Measurements from ENCODE around the gene KCTD1. TPM values are rescaled to one million over a fixed set of nuclear protein-coding genes. Genes with fewer than 3 reads are reported as not detected.

KCTD1 gene
- total RNA-seq, 2 experiments from 2014 or later: 3.2 to 4.2 TPM

DNA sequence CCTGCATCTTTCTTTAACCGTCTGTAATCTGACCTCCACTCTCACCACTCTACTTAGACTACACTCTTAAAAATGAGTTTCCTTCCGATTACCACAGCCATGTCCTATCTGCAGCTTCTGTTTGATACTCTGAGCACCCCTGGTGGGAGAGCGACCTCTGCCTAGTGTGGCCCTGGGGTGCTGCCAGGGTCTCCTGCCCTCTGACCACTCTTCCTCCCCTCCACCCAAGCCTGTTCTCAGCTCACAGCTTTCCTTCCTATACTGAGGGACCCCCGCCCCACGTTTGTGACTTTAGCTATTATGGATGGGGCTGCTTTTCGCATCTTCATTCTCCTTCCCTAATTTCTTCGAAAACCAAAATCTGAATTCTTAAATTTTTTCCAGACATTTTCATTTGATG is 132.7 kb downstream of the KCTD1 start:
- Mint-ChIP-seq H3K36me3 (ENCODE audit: low read depth) (peaks cover 1% of the 10 kb centered on the region), H3K27ac (no peak overlapping the region), H3K4me3 (no peak overlapping the region), H3K4me1 (no peaks in the 10 kb centered on the region), H3K27me3 (no peaks in the 10 kb centered on the region), H3K9me3 (ENCODE audit: low read depth) (no peaks in the 10 kb centered on the region)
- no peak for ATAC-seq
- DNase-seq: no peak
- ChIA-PET CTCF (no interaction called here), POLR2A (no interaction called here)
- intact Hi-C loops (cut with DNase I, micrococcal nuclease): no loop called here

DNA sequence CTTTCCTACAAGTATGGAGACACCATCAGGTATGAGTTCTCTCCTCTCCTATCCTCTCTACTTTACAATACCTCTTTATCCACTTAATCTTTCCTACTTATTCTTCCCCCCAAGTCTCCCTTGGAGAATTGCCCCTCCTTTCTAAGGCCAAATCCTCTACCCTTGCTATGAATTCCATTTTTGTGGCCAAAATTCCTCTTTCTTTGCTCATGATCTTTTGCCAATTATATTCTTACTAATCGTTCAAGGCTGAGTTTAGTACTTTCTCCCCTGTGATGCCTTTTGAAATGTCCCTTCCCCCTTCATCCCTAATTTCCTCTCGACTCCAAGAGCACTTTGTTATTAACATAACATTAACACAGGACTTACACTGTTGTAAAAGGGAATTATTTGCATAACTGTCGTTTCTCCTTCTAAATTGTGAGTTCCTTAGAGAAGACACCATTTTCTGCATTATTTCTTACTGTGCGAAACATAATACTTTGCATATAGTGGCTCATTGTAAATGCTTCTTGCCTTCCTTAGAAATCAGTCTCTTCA is 133.4 kb downstream of the KCTD1 start:
- H3K4me3 Mint-ChIP-seq: no peak overlapping the region
- DNase-seq: no peak
- no peak overlapping the region for H3K27ac Mint-ChIP-seq
- intact Hi-C loops (cut with DNase I, micrococcal nuclease): no loop called here
- no peak for ATAC-seq
- H3K9me3 Mint-ChIP-seq (ENCODE audit: low read depth): no peaks in the 10 kb centered on the region
- H3K27me3 Mint-ChIP-seq: no peaks in the 10 kb centered on the region
- H3K36me3 Mint-ChIP-seq (ENCODE audit: low read depth): no peaks in the 10 kb centered on the region
- no peaks in the 10 kb centered on the region for H3K4me1 Mint-ChIP-seq
- ChIA-PET POLR2A (no interaction called here), CTCF (no interaction called here)

DNA sequence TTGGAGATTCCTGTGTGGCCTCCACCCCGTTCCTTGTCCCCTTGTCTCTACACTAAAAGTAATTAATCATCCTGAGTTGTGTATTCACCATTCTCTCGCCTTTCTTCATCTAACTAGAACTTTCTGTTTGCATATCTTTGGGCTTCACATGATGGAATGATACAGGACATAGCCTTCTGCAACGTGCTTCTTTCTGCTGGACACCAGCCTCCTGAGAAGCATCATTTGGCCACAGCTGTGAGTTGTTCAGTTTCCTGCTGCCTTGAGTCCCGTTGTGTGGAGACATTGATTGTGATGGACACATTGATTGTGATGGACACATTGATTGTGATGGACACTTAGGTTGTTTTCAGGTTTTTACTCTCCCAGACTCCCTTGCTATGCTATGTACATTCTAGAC is 139.3 kb downstream of the KCTD1 start:
- no peak overlapping the region for H3K4me3 Mint-ChIP-seq
- POLR2A ChIA-PET: no interaction called here
- no peak overlapping the region for H3K27ac Mint-ChIP-seq
- no peaks in the 10 kb centered on the region for H3K36me3 Mint-ChIP-seq (ENCODE audit: low read depth)
- DNase-seq (no peak), ATAC-seq (no peak)
- intact Hi-C loops (cut with DNase I, micrococcal nuclease): loop anchor here in 1 of 2 experiments (5.0 kb wide), 1 partner anchor 238 kb away; no protein-coding TSS in a partner anchor
- no peaks in the 10 kb centered on the region for H3K27me3 Mint-ChIP-seq
- H3K4me1 Mint-ChIP-seq: no peaks in the 10 kb centered on the region
- CTCF ChIA-PET: interaction anchor here (2.6 kb wide), 1 partner anchor 25 kb away, joined by 11 read pairs; no protein-coding TSS in a partner anchor
- no peaks in the 10 kb centered on the region for H3K9me3 Mint-ChIP-seq (ENCODE audit: low read depth)

DNA sequence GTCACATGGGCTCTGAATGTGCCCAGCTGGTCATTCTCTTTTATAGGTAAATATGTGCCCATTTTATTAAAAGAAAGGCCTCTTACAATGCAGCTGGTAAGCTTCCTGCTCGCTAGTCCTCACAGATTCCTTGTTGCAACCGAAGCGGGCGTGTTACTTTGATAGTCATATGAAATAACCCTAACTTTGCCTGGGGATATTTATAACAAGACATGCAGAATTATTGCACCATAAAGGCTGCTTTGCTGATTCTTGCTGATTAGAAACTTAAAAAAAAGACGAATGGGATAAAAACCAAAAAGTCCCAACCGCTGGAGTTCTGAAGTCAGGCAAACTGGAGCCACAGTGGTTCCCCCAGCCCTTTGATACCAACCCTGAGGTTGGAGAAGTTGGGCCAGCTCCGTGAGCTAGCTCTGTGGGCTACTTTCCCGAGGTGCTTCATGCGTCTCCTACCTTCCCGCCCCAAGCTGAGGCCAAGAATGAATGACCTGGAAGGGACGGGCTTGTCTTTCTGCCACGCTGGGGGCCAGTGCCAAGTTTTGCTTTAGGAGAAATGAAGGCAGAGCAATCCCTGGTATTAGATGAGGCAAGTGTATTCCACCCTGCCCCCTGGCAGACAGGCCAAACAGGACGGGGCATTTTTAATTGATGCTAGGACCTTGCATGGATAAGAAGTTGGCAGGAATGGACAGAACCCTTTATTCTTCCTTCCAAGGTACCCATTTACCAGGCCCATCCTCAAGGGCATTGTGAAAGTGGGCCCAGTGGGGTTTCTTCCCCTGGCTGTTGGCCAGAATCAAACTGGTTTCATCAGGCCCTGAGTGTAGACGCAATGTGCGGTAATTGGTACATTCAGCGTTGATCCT is 140.4 kb downstream of the KCTD1 start:
- ChIA-PET POLR2A (interaction anchor here (0.7 kb wide), 1 partner anchor 73 kb away, joined by 3 read pairs; no protein-coding TSS in a partner anchor), CTCF (interaction anchor here (2.6 kb wide), 1 partner anchor 24 kb away, joined by 11 read pairs; no protein-coding TSS in a partner anchor)
- no peaks in the 10 kb centered on the region for H3K4me1 Mint-ChIP-seq
- no peaks in the 10 kb centered on the region for H3K36me3 Mint-ChIP-seq (ENCODE audit: low read depth)
- no peaks in the 10 kb centered on the region for H3K27me3 Mint-ChIP-seq
- ATAC-seq (no peak), DNase-seq (no peak)
- no peak overlapping the region for H3K27ac Mint-ChIP-seq
- H3K4me3 Mint-ChIP-seq: no peak overlapping the region
- H3K9me3 Mint-ChIP-seq (ENCODE audit: low read depth): no peaks in the 10 kb centered on the region
- intact Hi-C loops (cut with DNase I, micrococcal nuclease): loop anchor here in 1 of 2 experiments (5.0 kb wide), 1 partner anchor 239 kb away; no protein-coding TSS in a partner anchor

DNA sequence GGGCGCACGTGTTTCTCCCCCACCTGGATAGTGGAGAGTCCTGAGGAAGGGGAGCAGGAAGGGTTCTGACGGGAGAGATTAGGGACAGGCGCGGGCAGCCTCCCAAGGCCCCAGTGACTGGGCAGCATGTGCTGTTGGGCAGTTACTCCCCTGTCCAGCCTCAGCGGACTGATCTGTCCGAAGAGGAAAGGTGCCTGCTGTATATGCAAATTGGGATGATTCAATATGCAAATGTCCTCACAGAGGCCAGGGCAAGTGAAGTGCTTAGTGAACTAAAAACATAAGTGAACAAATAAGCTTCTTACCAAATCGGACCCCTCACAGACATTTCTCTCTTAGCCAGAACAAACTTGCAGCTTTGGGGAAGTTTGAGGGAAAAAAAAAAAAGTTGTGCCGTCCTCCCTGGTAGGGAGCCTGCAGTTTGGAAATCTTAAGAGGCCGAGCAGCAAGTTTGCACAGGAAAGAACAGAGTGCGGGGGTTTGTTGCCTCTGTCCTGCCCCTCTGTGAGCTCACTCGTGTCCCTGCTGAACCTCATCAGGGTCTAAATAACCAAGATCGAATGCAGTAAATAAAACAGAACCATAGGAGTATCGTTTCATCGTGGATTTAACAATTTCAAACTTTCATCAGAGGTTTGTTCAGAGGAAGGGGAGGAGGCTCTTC is 141.4 kb downstream of the KCTD1 start:
- Mint-ChIP-seq H3K36me3 (ENCODE audit: low read depth) (no peaks in the 10 kb centered on the region), H3K4me1 (no peaks in the 10 kb centered on the region), H3K4me3 (no peak overlapping the region), H3K9me3 (ENCODE audit: low read depth) (no peaks in the 10 kb centered on the region), H3K27me3 (no peaks in the 10 kb centered on the region), H3K27ac (no peak overlapping the region)
- ATAC-seq (no peak), DNase-seq (no peak)
- ChIA-PET CTCF (interaction anchor here (2.6 kb wide), 1 partner anchor 23 kb away, joined by 11 read pairs; no protein-coding TSS in a partner anchor), POLR2A (interaction anchor here (0.7 kb wide), 1 partner anchor 72 kb away, joined by 3 read pairs; no protein-coding TSS in a partner anchor)
- intact Hi-C loops (cut with DNase I, micrococcal nuclease): loop anchor here in 1 of 2 experiments (5.0 kb wide), 1 partner anchor 240 kb away; no protein-coding TSS in a partner anchor

DNA sequence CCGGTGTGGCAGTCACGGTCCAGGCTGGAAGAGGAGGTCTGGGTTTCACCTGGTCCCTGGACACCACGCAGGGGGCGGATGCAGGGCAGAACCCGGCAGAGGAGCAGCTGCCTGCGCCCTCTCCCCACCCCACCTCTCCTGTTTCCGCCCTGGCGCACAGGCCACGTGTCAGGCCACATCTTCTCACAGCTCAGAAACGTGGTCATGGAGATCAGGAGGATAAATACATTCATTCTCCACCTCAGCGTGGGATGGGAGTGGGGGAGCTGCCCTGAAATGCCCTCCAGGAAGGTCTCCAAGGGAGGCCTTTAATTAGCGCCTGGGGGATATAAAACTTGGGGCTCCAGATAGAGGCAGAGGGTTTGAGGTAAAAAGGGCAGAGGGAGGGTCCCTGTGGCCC is 142.0 kb downstream of the KCTD1 start:
- CTCF ChIA-PET: interaction anchor here (0.6 to 1.3 kb wide), 2 partner anchors 22 to 24 kb away, joined by 3 to 5 read pairs; no protein-coding TSS in a partner anchor

DNA sequence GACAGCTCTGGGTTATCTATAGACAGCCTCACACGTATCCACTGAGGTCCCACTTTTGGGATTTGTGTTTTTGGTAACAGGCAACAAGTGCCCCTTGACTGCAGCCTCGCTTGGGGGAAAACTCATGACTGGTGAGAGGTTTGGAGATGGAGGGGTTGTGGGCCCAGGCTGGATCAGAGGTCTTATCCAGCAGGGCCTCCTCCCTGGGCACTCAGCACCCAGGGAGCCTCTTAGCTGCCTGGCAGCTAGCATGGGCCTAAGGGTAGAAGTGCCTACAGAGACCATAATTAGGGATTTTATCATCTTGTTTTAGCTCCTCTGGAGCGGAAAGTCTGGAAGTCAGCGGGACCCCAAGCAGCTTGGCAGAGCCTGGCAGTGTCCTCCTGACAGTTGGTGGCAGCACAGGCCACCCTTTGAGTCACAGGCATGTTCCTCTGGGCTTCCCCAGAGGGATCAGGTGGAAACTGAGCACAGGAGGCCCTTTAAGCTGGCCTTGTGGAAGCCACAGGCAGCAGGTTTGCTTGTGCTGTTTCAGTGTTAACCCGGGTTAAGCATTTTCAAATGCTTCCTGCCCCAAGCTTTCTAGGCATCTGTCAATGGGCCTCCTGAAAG is 143.1 kb downstream of the KCTD1 start:
- intact Hi-C loops (cut with DNase I, micrococcal nuclease): loop anchor here in 1 of 2 experiments (5.0 kb wide), 1 partner anchor 242 kb away; no protein-coding TSS in a partner anchor
- Mint-ChIP-seq H3K36me3 (ENCODE audit: low read depth) (no peaks in the 10 kb centered on the region), H3K4me3 (no peak overlapping the region), H3K27ac (no peak overlapping the region), H3K4me1 (no peaks in the 10 kb centered on the region), H3K27me3 (no peaks in the 10 kb centered on the region), H3K9me3 (ENCODE audit: low read depth) (no peaks in the 10 kb centered on the region)
- DNase-seq (peak; percentile 41), ATAC-seq (peak; percentile 47)
- POLR2A ChIA-PET: no interaction called here
- CTCF ChIA-PET: interaction anchor here (1.3 kb wide), 1 partner anchor 21 kb away, joined by 5 read pairs; no protein-coding TSS in a partner anchor

More for the DNA sequence above, 142.0 kb downstream of the KCTD1 start:
- H3K9me3 Mint-ChIP-seq (ENCODE audit: low read depth): no peaks in the 10 kb centered on the region
- no peak for ATAC-seq
- no peaks in the 10 kb centered on the region for H3K36me3 Mint-ChIP-seq (ENCODE audit: low read depth)
- intact Hi-C loops (cut with DNase I, micrococcal nuclease): loop anchor here in 1 of 2 experiments (5.0 kb wide), 1 partner anchor 241 kb away; no protein-coding TSS in a partner anchor
- POLR2A ChIA-PET: no interaction called here
- no peaks in the 10 kb centered on the region for H3K4me1 Mint-ChIP-seq
- H3K4me3 Mint-ChIP-seq: no peak overlapping the region
- no peak overlapping the region for H3K27ac Mint-ChIP-seq
- no peaks in the 10 kb centered on the region for H3K27me3 Mint-ChIP-seq
- no peak for DNase-seq

Small RNA genes lying within 50 kb of the gene (microRNA-seq; reads per million reads assigned to microRNA genes)
- gene MIR8057 (ENCODE audit: borderline replicate concordance): not detected
